GM12875 (cell line): ENCODE measurements around the gene ATP8B4.

ENCODE experiments used
- H3K4me3 ChIP-seq: one replicate; pipeline ENCODE4 v1.5.1; 2011; ENCODE audit warnings: low read depth, low read length, control low read depth
- CTCF ChIP-seq: IDR thresholded peaks from 2 replicates; pipeline ENCODE4 v1.5.1; 2011; ENCODE audit warnings: low read depth, mild to moderate bottlenecking, control low read depth, inconsistent platforms, low read length, moderate library complexity, borderline replicate concordance; ENCODE audit not compliant: insufficient read depth

The ATP8B4 gene

GRCh38 chr15:50016951-50017350 is 102.1 kb downstream of the ATP8B4 start:
- TF ChIP-seq CTCF: no peak
- no peak overlapping the region for H3K4me3 ChIP-seq

- TF ChIP-seq CTCF: no peak
- H3K4me3 ChIP-seq: no peak overlapping the region
Measured at GRCh38 chr15:50012790-50013189, 106.2 kb downstream of the ATP8B4 start.

GRCh38 chr15:50009634-50010033 is 109.4 kb downstream of the ATP8B4 start:
- no peak for TF ChIP-seq CTCF
- no peak overlapping the region for H3K4me3 ChIP-seq

- no peak overlapping the region for H3K4me3 ChIP-seq
- TF ChIP-seq CTCF: peak; percentile 82
Measured at GRCh38 chr15:50003786-50004334, 115.2 kb downstream of the ATP8B4 start.

- no peak overlapping the region for H3K4me3 ChIP-seq
- no peak for TF ChIP-seq CTCF
Measured at GRCh38 chr15:49991587-49991986, 127.4 kb downstream of the ATP8B4 start.

GRCh38 chr15:49990835-49991545 is 128.0 kb downstream of the ATP8B4 start:
- no peak overlapping the region for H3K4me3 ChIP-seq
- TF ChIP-seq CTCF: no peak

GRCh38 chr15:49989498-49989897 is 129.5 kb downstream of the ATP8B4 start:
- no peak for TF ChIP-seq CTCF

More at GRCh38 chr15:49989498-49989897, 129.5 kb downstream of the ATP8B4 start:
- H3K4me3 ChIP-seq: no peak overlapping the region
